ENCODE measurements around the gene ELL2.

ELL2 gene

DNA sequence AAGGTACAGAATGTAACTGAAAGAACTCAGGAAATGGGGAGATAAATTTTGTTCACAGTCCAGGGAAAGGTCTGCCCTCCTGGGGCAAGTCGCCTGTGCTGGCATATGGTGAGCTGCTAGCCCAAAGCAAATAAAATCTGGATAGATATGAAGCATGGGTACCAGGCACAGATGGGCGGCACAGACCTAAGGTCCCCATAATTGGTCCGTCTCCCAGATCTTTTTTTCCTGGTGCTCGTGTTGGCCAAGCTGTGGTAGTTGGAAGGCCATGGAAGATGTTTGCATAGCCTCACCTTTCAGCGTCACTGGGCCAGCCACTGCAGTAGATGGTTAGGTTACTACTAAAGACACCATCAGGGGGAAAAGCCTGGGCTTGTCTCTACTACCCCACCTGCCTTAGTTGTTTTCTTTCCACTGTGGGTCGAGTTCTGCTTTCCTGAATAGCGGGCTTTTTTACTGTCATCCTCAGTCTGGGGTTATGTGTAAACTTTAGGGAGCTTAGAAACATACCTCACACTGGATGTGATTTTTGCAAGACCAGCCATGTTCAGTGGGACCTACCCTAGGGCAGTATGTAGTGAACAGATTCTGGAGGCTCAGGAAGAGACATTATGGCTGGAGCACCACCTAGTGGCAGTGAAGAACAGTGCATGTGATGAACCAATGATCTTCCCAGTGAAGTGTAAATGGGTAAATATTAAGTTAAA lies 114.9 kb downstream of the ELL2 start:
- POLR2A ChIA-PET (ENCODE audit: low non-redundant PET), result no interaction called here
- CTCF ChIA-PET, result interaction anchor here (0.6 to 4.4 kb wide), 14 partner anchors 13 to 772 kb away, joined by 3 to 36 read pairs (median 4); partner anchors contain the start of genes ARSK, RFESD and SKIC3
- H3K27ac ChIP-seq, result no peak overlapping the region
- DNase-seq (ENCODE audit: low spot score), result peak; percentile 91
- TF ChIP-seq CTCF (conservative IDR thresholded peaks at IDR 0.05; ENCODE audit: low read depth), result peak; percentile 98

GRCh38 chr5:95845391-95845790 lies 116.3 kb downstream of the ELL2 start:
- no peak for TF ChIP-seq CTCF (conservative IDR thresholded peaks at IDR 0.05; ENCODE audit: low read depth)
- CTCF ChIA-PET, result interaction anchor here (1.1 to 1.6 kb wide), 2 partner anchors 64 to 180 kb away, joined by 5 to 7 read pairs; no protein-coding TSS in a partner anchor
- POLR2A ChIA-PET (ENCODE audit: low non-redundant PET), result no interaction called here
- H3K27ac ChIP-seq, result no peak overlapping the region
- DNase-seq (ENCODE audit: low spot score), result no peak

DNA sequence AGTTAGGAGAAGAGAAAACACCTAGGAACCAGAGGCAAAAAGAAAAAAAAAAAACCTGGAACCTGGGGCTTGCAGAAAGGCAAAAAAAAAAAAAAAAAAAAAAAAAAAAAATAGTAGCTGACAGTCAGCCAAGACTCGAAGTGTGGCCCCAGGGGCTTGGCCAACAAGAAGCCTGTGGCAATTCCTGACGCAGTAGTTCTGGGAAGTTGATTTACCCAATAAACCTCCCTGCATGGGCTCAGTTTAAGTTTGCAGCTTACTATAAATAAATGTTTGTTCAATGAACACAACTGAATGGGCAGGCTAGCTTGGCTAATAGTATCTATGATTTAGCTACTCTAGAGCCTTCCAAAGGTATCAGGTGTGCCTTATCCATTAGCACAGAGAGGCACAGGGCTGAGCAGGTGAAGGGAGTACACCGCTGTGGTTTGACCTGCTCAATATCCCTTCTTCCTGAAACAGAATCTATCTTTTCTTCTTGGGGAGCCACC lies 117.9 kb downstream of the ELL2 start:
- DNase-seq (ENCODE audit: low spot score), result no peak
- CTCF ChIA-PET, result no interaction called here
- no peak for TF ChIP-seq CTCF (conservative IDR thresholded peaks at IDR 0.05; ENCODE audit: low read depth)
- H3K27ac ChIP-seq, result no peak overlapping the region
- POLR2A ChIA-PET (ENCODE audit: low non-redundant PET), result interaction anchor here (0.7 kb wide), 1 partner anchor 13 kb away, joined by 3 read pairs; no protein-coding TSS in a partner anchor

DNA sequence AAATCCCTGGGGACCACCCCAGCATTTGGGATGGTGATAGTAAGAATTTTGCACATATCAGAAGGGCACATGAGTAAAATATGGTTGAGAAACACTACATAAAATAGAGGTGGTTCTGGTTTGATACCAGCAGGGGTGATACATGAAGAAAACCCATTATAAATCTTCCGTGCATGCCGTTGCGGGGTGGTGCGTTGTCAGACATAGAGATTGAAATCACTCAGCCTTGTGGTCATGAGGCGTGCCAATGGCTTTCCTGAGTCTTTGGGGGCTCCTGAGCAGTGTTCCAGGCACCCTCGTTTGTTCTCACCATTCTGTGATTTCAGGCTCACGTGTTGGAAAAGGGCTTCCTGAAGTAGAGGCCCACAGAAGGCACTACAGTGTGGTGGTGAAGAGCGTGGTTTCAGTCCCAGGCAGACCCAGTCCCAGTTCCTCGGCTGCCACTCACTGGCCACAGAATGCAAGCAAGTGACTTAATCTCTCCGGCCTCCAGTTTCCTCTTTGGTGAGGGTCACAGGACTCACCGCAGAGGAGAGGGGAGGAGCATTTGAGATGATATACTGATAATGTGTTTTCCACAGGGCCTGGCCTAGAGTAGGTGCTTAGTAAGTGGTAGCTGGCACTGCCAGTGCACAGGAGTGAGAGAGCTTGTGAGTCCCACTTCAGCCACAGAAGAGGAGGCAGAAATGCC lies 118.7 kb downstream of the ELL2 start:
- ChIA-PET CTCF (no interaction called here), POLR2A (ENCODE audit: low non-redundant PET) (no interaction called here)
- no peak overlapping the region for H3K27ac ChIP-seq
- no peak for TF ChIP-seq CTCF (conservative IDR thresholded peaks at IDR 0.05; ENCODE audit: low read depth)
- DNase-seq (ENCODE audit: low spot score), result no peak

DNA sequence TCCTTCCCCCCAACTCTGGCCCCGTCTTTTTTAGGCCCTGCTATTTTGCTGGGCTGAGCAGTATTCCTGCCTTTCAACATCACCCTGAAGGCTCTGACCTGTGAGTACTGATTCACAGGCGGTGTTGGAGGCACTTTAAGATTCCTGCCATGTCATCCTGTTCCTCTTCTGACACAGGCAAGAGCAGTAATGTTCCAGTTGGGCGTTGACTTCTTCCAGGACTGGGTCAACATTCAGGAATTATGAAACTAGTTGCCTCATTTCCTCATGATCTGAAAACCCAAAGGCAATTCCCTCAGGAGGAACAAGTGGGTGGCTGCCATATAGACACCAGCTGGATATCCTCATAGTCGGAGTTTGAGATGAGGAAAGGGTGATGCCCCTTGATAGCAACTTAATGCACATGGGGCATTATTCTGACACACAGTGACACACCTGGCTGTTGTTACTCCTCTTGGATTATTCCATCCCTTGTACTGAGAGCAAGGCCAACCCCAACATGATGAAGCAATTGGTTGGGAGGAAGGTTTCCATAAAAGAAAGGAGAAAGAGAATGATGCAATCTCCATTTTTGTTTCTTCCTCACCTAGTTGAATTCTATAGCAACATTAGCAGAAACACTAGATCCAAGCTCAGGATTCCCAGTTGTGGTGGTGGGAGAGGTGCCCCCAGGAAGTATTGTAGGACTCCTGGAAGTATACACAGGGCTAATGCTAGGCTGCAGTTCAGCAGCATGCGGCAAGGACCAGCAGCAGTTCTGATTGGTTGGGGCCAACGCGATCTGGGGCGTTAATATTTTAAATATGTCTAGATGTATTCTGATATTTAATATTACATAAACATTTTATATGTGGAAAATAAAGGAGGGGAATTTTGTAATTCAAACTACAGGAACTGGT lies 119.5 kb downstream of the ELL2 start:
- ChIA-PET CTCF (interaction anchor here (0.5 to 1.6 kb wide), 3 partner anchors 61 to 223 kb away, joined by 3 to 6 read pairs (median 4); no protein-coding TSS in a partner anchor), POLR2A (ENCODE audit: low non-redundant PET) (no interaction called here)
- DNase-seq (ENCODE audit: low spot score), result no peak

More for the DNA sequence above, 119.5 kb downstream of the ELL2 start:
- no peak for TF ChIP-seq CTCF (conservative IDR thresholded peaks at IDR 0.05; ENCODE audit: low read depth)
- H3K27ac ChIP-seq, result no peak overlapping the region

Data from RWPE1 (cell line).